ENCODE results near the gene TPX2.

DNA sequence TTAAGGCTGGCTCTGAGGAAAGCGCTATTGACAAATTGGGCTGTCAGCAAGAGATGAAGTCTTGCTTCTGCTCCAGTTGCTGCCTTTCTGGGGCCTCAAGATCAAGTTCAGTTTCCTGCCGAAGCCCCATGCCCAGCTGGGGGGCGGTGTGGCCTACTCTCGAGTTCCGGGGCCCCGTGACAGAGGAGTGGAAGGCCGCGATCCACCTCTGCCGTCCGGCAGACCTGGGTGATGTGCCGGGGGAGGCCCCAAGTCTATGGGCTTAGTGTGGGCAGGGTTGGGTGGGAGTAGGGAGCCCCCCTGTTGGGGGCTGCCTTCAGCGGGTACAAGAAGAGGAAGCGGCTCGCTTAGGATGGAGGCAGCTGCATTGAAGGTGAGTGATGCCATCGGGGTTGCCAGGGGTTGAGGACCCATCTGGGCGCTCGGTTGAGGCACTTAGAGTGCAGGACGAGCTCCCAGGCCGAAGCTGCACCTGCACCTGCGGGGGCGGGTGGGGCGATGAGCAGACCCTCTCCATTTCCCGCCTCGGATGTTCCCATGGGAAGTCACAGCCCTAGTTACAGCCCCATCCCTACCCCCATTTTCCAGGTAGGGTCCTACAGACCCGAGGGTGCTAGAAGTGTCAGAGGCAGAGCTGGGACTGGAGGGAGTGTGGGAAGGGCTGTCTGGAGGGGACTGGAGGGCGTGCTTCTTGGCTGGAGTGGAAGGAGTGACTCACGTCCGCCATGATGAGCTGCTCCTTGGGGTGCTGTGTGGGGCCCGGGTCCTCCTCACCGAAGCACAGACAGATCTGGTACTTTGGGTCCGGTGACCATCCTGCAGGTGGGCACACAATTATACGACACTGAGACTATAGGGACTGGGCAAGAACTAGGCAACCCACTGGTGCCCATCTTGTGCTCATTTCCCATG, 109.3 kb downstream of the TPX2 start:
- TF ChIP-seq POLR2A (IDR thresholded peaks at IDR 0.05) = no peak
- TF ChIP-seq, protein P1, sequence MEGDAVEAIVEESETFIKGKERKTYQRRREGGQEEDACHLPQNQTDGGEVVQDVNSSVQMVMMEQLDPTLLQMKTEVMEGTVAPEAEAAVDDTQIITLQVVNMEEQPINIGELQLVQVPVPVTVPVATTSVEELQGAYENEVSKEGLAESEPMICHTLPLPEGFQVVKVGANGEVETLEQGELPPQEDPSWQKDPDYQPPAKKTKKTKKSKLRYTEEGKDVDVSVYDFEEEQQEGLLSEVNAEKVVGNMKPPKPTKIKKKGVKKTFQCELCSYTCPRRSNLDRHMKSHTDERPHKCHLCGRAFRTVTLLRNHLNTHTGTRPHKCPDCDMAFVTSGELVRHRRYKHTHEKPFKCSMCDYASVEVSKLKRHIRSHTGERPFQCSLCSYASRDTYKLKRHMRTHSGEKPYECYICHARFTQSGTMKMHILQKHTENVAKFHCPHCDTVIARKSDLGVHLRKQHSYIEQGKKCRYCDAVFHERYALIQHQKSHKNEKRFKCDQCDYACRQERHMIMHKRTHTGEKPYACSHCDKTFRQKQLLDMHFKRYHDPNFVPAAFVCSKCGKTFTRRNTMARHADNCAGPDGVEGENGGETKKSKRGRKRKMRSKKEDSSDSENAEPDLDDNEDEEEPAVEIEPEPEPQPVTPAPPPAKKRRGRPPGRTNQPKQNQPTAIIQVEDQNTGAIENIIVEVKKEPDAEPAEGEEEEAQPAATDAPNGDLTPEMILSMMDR (IDR thresholded peaks at IDR 0.05) = no peak
- TF ChIP-seq EP300 (IDR thresholded peaks at IDR 0.05) = no peak
- TF ChIP-seq POLR2AphosphoS5 (IDR thresholded peaks at IDR 0.05) = no peak
